ENCODE data around the gene UMAD1.

Gene UMAD1

DNA sequence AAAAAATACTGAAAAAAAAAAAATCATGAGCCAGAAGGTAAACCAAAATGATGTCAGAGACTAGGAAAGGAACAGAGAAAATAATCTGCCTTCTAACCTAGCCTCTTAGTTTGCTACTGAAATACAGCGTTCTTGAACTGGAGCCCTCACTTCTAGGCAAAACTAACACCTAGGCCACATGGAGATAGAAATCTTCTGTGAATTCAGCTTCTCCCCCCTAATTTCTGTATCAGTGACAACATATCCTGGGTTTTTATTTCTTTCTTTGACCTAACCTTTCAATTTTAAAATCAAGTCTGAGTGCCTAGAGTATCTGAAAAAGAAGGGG is 228.0 kb downstream of the UMAD1 start:
- no peak overlapping the region for H3K4me3 ChIP-seq (ENCODE audit: low read depth, low read length)

DNA sequence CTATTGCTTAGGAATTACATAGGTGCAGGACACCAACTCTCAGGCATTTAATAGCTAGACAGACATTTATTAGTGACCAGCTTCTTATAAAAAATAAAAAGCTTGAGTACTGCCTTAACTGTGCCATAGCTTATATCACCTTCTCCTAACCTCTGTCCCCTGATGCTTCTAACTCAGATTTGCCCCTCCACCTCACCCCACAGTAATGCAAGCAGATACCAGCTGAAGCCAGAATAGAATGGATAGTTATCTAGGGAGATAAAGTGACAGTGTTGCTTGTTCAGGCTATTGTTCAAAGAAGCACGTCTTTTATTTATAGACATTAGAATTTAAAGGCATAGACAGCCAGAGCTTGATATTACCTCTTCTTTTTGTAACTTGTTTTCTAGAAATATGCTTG is 228.5 kb downstream of the UMAD1 start:
- no peak overlapping the region for H3K4me3 ChIP-seq (ENCODE audit: low read depth, low read length)

DNA sequence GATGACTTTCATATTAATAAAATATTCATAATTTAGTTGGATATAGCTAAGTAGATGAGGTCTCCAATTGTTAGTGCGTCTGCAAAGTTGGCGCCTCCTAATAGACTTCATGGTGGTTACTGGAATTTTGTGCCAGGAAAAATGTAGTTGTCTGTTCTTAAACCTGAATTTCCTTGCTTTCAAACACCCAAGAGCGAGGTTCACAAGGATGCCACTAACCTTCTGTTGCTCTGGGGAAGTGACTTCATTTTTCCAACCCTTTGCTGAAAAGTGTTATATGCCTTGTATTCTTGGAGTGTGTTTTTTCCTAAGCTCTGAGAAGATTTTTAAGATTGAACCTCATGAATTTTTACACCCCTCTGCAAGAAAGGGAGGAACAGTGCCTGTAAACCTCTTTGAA is 229.1 kb downstream of the UMAD1 start:
- H3K4me3 ChIP-seq (ENCODE audit: low read depth, low read length): no peak overlapping the region

DNA sequence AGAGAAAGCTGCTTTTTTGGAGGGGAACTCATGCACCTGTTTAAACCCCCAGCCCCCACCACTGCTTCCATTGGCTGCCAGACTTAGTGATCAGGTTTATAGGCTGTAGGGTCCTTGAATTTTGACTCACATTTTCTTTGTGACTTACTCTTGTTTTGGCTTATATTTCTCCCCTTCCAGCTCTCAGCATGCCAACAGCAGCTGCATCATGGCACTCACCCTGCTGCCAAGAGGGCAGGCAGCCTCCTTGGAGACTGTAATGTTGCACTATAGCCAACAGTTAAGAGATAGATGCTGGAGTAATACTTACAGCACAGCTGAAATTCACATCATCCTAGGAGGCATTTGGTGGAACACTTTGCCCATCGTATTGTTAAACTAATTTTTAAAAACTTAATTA is 230.0 kb downstream of the UMAD1 start:
- no peak overlapping the region for H3K4me3 ChIP-seq (ENCODE audit: low read depth, low read length)

DNA sequence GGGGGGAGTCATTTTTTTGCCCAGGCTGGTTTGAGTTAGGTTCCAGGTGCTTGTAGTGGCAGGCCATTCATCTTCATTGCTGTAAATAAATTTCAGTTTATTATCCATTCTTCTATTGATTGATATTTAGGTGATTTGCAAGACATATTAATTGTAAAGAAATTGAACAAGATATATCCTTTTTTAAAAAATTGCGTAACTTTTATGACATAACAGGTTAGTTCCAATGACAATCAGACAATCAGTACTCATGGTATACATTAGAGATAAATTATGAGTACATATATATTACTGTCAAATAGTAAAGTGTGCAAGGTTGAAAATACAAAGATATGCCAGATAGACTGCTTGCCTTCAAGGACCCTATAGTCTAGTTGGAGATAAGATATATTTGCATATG is 235.9 kb downstream of the UMAD1 start:
- no peak overlapping the region for H3K4me3 ChIP-seq (ENCODE audit: low read depth, low read length)

DNA sequence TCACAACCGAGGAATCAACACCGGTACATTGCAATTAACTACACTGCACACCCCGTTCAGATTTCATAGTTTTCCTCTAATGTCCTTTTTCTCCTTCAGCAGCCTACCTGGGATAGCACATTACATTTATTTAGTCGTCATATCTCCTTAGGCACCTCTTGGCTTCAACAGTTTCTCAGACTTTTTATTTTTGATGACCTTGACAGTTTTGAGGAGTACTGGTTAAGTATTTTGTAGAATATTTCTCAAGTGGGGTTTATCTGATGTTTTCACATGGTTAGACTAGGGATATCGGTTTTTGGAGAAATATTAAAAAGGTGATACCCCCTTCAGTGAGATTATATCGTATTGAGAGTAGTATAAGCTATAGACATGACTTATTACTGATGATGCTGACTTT is 241.0 kb downstream of the UMAD1 start:
- H3K4me3 ChIP-seq (ENCODE audit: low read depth, low read length): no peak overlapping the region

DNA sequence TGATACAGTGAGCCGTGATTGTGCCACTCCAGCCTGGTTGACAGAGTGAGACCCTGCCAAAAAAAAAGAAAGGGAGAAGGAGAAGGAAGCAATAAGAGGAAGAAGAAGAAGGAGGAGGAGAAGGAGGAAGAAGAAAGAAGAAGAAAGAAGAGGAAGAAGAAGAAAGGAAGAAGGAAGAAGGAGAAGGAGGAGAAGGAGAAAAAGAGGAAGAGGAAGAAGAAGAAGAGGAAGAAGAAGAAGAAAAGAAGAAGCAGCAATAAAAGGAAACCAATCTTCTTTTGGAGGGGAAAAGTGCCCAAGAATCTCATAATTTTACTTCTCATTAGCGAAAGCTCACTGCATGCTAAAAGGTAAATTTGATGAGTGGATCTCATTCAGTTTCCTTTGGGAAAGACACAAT is 242.3 kb downstream of the UMAD1 start:
- H3K4me3 ChIP-seq (ENCODE audit: low read depth, low read length): no peak overlapping the region

DNA sequence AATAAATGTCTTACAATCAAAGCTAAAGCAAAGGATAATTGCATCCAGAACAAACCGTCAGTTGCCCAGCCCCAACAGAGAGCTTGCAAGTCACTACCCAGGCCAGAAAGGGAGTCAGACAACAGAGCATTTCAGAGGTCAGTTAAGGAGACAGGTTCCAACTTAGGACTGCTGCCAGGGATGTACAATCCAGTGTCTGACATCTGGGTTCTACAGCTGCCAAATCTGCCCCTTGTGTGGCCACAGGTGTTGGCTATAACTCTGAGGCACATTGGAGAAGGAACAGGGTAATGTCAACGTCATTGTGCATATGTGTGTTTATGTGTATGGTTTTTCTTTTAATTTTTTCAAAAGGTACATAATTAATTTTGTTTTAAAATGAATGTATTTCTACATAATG is 242.8 kb downstream of the UMAD1 start:
- no peak overlapping the region for H3K4me3 ChIP-seq (ENCODE audit: low read depth, low read length)

DNA sequence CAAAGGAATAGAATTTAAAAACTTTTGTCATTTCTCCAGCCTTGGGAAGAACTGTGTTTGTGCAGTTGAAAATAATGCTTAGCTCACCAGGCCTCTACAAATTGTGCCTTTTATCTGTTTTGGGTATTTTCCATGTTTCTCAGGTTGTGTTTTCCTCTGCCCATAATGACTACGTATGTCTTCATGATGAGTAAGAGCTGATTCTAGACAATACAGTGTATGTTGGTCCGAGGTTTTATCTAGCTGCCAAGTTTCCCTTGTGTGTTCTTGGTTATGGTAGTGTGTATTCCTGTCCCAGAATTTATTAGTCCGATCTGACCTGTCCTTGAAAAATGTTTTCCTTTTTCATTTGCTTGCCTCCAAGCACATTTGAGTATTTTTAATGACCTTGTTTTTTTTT is 244.3 kb downstream of the UMAD1 start:
- H3K4me3 ChIP-seq (ENCODE audit: low read depth, low read length): no peak overlapping the region

DNA sequence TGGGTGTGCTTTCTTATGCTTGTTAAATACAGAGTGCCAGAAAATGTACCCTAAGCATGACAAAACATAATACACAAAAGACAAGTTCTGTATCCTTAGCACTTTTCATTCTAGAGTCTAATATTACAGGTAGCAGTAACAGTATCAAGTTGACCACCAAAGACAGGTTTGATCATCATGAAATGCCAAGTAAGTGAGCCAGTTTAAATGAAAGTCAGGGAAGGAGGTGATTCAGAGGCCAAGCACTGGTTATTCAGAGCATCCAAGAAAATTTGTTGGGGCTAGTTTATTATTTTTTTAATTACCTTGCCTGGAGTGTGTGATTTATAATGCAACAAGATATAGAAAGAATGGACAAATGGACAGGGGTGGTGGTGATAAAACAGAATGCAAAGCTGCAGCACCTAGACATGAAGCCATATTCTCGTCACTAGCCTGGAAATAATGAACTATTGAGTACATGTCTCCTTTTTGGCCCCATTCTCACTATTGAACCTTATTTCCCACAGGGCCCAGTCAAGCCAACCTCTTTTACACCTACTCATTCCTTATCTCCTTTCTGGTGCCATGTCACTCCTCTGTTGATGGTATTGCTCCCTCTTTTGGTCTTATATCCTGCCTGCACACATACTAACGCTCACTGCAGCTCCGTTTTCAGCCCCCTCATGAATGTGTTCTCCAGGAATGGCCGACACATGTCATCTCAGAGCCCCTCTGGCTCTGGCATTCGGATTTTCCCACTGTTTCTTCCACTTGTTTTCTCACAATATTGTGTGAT is 249.4 kb downstream of the UMAD1 start:
- no peak overlapping the region for H3K4me3 ChIP-seq (ENCODE audit: low read depth, low read length)

DNA sequence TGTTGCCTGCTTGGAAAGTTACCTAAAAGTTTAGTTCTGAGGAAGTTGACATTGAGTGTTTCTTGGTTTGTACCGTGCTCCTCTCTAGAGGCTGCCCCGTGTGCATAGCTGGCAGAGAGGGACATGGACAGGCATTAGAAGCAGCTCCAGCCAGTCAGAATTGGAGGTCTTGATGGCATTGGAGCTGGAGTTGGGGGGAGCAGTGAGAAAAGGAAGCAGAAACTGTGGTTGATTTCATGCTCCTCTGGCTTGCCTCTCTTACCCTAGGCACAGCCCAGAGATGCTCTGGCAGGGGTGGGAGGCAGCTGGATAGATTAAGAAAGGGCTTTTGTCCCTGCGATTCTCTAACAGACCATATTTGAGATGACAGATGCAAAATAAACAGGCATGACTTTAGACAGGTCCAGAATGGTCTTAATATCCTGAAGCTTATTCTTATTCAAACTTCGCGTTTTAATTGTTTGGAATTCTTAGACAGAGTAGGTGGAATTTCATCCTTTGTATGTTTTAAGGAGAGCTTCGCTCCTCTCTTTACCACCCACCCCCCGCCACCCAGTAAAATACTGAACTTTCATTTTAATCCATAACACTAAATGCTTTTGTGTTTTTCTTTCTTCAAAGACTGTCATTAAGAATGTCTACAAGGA is 254.6 kb downstream of the UMAD1 start:
- no peak overlapping the region for H3K4me3 ChIP-seq (ENCODE audit: low read depth, low read length)

DNA sequence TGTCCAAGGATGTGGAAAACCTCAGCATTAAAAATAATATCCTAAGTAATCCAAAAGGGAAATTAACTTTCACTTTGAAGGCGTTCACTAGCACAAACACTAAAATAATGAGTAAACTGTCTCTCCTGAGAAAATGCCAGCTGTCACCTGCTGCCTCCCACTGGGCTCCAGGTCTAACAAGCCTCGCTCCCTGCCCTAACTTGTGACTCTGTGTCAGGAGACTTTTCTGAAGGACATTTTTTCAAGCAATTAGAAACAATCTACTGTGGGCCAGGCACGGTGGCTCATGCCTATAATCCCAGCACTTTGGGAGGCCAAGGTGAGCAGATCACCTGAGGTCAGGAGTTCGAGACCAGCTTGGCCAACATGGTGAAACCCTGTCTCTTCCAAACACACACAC is 255.2 kb downstream of the UMAD1 start:
- no peak overlapping the region for H3K4me3 ChIP-seq (ENCODE audit: low read depth, low read length)

DNA sequence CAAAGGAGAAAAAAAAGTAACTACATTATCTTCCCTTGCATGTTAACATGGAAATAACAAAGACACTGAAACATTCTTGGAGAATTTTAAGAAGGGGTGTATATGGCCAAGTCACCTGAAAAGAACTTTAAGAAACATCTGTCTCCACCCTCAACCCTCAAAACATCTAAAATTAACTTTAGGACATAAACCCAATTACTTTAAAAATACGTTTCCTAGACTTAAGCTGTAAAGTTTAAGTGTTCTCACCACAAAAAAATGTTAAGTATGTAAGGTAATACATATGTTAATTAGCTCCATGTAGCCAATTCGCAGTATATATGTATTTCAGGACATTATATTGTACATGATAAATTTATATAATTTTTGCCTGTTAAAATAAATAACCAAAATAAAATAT is 257.0 kb downstream of the UMAD1 start:
- no peak overlapping the region for H3K4me3 ChIP-seq (ENCODE audit: low read depth, low read length)

DNA sequence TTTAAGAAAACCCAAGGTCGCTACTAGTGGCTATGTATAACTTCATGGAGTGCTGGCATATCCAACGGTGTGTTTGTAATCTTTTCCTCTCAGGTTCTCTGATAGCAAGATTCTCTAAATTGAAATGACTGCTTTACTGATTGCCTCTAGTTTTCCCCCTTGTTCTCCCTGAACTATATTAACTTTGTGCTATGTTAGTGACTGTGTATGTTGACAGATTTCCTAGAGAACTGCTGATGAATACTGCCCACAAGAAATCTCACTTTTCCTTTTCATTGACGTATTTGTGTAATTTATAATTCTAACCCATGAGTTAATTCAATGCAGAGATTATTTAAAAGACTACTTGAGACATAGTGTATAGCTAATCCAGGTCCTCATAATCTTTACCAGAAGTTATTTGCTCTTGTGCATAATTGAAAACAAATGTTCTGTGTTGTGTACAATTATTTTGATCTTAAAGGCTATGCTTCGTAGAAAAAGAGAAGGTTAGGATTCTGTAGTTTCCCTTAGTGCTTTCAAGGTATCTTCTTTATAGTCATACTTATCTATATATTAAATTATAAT is 257.5 kb downstream of the UMAD1 start:
- no peak overlapping the region for H3K4me3 ChIP-seq (ENCODE audit: low read depth, low read length)

DNA sequence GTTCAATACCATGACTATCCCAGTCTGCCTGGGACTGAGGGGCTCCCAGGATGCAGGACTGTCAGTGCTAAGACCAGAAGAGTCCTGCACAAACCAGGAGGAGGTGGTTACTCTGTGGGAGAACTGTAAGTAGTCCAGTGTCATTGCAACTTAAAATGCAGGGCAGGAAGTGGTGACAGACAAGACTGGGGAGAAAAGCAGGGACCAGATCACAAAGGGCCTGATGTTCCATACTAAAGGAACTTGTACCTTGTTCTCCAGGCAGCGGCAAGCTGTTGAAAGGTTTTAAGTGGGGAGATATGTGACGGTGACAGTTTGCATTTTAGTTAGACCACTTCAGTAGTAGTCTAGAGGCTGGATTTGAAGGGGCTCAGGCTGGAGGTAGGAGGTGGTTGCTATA is 262.3 kb downstream of the UMAD1 start:
- H3K4me3 ChIP-seq (ENCODE audit: low read depth, low read length): no peak overlapping the region

DNA sequence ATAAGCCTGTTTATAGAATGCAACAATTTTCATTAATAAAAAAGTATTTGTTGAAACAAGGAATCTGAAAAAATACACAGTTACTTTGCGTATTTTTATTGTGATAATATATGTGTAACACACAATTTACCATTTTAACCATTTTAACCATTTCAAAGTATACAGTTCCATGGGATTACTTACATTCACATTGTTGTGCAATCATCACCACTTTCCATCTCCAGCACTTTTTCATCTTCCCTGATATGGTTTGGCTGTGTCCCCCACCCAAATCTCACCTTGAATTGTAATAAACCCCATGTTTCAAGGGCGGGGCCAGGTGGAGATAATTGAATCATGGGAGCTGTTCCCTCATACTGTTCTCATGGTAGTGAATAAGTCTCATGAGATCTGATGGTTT is 266.8 kb downstream of the UMAD1 start:
- H3K4me3 ChIP-seq (ENCODE audit: low read depth, low read length): no peak overlapping the region

DNA sequence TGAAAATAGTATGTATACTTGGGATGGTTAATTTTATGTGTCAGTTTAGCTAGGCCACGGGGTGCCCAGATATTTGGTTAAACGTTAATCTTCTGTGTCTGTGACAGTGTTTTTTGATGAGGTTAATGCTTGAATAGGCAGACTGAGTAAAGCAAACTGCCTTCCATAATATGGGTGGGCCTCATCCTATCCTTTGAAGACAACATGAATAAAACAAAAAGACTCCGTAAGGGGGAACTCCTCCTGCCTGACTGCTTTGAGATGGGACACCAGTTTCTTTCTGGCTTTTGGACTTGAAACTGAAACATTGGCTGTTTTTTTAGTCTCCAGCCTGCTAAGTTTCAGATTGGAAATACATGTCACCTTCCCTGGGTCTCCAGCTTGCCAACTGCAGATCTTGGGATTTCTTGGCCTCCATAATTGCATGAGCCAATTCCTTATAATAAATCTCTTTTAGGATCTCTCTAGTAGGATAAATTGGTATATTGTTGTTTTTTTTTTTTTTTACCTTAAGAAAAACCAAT is 268.1 kb downstream of the UMAD1 start:
- no peak overlapping the region for H3K4me3 ChIP-seq (ENCODE audit: low read depth, low read length)

DNA sequence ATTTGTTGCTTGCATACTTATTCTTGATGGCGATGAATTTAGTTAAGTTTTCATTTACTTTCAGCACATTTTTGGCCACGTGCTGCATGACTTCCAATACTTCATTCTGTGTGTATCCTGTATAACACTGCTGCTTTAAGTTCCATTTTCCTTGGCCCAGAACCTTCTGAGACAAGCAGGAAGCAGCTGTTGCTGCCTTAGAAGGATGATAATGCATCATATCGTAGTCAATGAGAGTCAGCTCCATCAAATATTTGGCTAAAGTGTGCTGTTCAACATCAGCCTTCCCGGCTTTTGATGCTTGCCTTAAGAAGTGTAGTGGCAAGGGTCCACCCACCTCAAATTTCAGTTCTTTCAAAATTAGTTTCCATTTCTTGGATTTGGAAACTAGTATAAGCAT is 268.8 kb downstream of the UMAD1 start:
- H3K4me3 ChIP-seq (ENCODE audit: low read depth, low read length): no peak overlapping the region

DNA sequence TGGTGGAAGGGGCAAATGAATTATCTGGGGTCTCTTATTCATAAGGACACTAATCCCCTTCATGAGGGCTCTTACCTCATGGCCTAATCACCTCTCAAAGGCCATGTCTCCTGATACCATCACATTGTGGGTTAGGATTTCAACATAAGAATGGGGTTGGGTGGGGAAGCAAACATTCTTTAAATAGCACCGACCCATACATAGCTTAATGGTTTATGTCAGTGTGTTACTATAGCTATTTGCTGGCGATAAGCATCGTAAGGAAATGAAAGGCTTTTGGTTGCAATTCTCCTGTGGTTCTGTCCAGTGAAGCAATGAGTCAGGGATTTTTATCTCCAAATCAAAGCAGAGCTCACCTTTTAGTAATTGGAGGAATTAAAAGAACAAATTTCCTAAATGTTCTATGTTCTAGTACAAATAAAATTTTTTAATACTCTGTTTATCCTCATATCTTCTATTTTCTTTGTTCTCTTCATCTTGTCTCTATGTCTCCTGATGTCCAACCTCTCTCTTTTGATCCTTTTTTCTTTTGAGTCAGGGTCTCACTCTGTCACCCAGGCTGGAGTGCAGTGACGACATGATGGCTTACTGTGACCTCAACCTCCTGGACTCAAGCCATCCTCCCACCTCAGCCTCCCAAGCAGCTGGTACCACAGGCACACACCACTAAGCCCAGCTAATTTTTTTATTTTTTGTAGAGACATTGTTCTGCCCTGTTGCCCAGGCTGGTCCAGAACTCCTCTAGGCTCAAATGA is 271.0 kb downstream of the UMAD1 start:
- H3K4me3 ChIP-seq (ENCODE audit: low read depth, low read length): no peak overlapping the region

DNA sequence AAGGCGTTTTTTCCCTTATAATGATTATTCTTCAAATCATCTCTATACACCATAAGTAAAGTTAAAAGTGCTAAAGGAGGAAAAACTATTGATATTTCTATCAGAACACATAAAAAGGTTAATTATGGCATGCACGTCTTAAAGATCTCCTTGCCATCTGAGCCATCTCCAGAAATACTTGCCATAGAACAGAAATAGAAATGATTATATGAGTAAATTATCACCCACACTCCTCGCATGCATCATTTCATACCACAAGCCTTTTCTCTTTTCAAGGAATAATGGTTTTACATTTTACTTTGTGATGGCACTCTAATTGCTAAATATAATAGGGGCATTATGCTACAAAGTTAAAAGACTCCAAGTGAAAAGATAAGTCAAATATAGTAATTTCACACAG is 272.4 kb downstream of the UMAD1 start:
- no peak overlapping the region for H3K4me3 ChIP-seq (ENCODE audit: low read depth, low read length)

DNA sequence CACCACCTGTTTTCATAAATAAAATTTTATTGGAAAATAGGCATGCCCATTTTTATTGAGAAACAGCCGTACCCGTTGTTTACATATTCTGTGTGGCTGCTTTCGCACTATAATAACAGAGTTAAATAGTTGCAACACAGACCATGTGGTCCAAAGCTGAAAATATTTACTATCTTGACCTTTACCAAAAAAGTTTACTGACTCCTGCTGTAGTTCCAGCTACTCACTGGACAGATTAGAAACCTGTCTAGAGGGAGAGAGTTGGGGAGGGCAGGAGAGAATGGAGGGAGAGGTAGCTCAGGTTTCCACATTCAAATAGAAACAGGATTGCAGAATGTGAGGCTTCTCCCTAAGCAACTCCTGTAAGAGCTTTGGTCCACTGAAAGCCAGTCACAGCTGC is 273.0 kb downstream of the UMAD1 start:
- H3K4me3 ChIP-seq (ENCODE audit: low read depth, low read length): no peak overlapping the region

DNA sequence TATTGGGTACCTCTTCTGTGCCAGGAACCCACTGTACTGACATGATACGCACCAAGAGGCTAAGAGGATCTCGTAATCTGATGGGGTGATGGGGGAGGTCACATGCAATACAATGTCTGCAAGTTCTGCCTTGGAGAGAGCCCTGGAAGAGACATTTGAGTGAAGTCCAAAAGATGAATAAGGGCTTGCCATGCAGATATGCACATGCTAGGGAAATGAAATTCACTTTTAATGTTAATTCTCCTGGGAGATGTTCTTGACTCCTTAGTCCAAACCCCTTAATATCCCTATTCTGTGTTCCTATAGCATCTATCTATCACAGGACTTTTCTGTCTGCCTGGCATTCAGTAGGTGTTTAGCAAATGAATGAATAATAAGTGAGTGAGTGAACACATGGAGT is 274.0 kb downstream of the UMAD1 start:
- no peak overlapping the region for H3K4me3 ChIP-seq (ENCODE audit: low read depth, low read length)

Data from iPS-11a (cell line).